Endothelial cell of umbilical vein (primary cell): ENCODE measurements around the gene RABGAP1. TPM values are rescaled to one million over a fixed set of nuclear protein-coding genes. Genes with fewer than 3 reads are reported as not detected.
A peak's percentile ranks its signal among the peaks of the same experiment; 100 is the strongest.

Source experiments
- BruUV-seq: library from RNA; stranded (reverse); fragments of 400-500 nt; replicated peaks from 2 replicates; lab custom pipeline; 2021; lab: Mats Ljungman, UMichigan
- CTCF ChIA-PET: fragments of 300-600, 350-600 bp; sonication (Branson Sonifier 250); formaldehyde crosslinking; loops from one replicate; lab custom pipeline; 2021; ENCODE audit warnings: antibody characterized with exemption, inconsistent platforms; lab: Charles Lee
- POLR2A ChIA-PET: fragments of 300-600, 350-600 bp; sonication (Branson Sonifier 250); formaldehyde crosslinking; loops from one replicate; lab custom pipeline; 2021; ENCODE audit warnings: antibody characterized with exemption, inconsistent platforms; lab: Charles Lee
- DNase-seq: peaks from one replicate; pipeline ENCODE4 v3.0.0-alpha.2; 2011; ENCODE audit warnings: low read depth, low spot score
- FAIRE-seq: peaks from 2 replicates; lab custom pipeline; 2011; peaks lifted over from hg19 to GRCh38; lab: Jason Lieb, UNC
- H2AFZ ChIP-seq: 2 replicates; pipeline ENCODE4 v1.6.0; 2012; ENCODE audit warnings: low read depth, low read length, control low read depth, inconsistent platforms
- H3K27ac ChIP-seq: 2 replicates; pipeline ENCODE4 v1.5.1; 2011; ENCODE audit warnings: low read depth, mild to moderate bottlenecking, control low read depth, low read length, moderate library complexity; ENCODE audit not compliant: insufficient read depth
- H3K27me3 ChIP-seq, 2 experiments: 2 replicates each; pipeline versions ENCODE4 v1.6.0 to v1.6.1; 2011; ENCODE audit warnings: low read length in 2 of 2, mixed read lengths in 1 of 2; ENCODE audit not compliant: control insufficient read depth in 2 of 2, insufficient read depth in 2 of 2
- H3K36me3 ChIP-seq, 2 experiments: 2 replicates in 1 of 2; 3 replicates in 1 of 2; pipeline ENCODE4 v1.5.1; 2011; ENCODE audit warnings: low read length in 2 of 2, mild to moderate bottlenecking in 1 of 2, moderate library complexity in 1 of 2; ENCODE audit not compliant: control insufficient read depth in 2 of 2, insufficient read depth in 2 of 2; ENCODE audit errors: extremely low read depth in 1 of 2
- H3K4me1 ChIP-seq: 3 replicates; pipeline ENCODE4 v1.5.1; 2011; ENCODE audit warnings: mild to moderate bottlenecking, low read length; ENCODE audit not compliant: control insufficient read depth, insufficient read depth; ENCODE audit errors: extremely low read depth
- H3K4me2 ChIP-seq: 2 replicates; pipeline ENCODE4 v1.6.1; 2011; ENCODE audit warnings: low read length, control low read depth, mixed read lengths; ENCODE audit not compliant: insufficient read depth
- H3K4me3 ChIP-seq, 3 experiments: fragments of 200-600 bp in 1 of 3; sonication (generic), shearing (Covaris generic) in 1 of 3; replicated peaks in 1 of 3; 2 replicates each; pipeline ENCODE4 v1.5.1; 2011 to 2016; ENCODE audit warnings: control low read depth in 3 of 3, low read length in 3 of 3, mild to moderate bottlenecking in 2 of 3, inconsistent platforms in 1 of 3, low read depth in 1 of 3, moderate library complexity in 1 of 3; ENCODE audit not compliant: insufficient read depth in 1 of 3
- H3K79me2 ChIP-seq: 2 replicates; pipeline ENCODE4 v1.6.0; 2012; ENCODE audit warnings: low read length, inconsistent platforms; ENCODE audit not compliant: control insufficient read depth, insufficient read depth
- H3K9ac ChIP-seq: replicated peaks from 2 replicates; pipeline ENCODE3; 2011; ENCODE audit warnings: low read length, control low read depth; ENCODE audit not compliant: insufficient read depth; ENCODE audit errors: extremely low read depth
- H3K9me1 ChIP-seq: replicated peaks from 3 replicates; pipeline ENCODE4 v1.6.0; 2011; ENCODE audit warnings: mild to moderate bottlenecking, low read length; ENCODE audit not compliant: control insufficient read depth, insufficient read depth; ENCODE audit errors: extremely low read depth
- H3K9me3 ChIP-seq: replicated peaks from 2 replicates; pipeline ENCODE4 v1.5.1; 2012; ENCODE audit warnings: low read length, inconsistent platforms; ENCODE audit not compliant: control insufficient read depth, insufficient read depth
- H4K20me1 ChIP-seq: replicated peaks from 2 replicates; pipeline ENCODE3; 2011; ENCODE audit warnings: mild to moderate bottlenecking, low read length; ENCODE audit not compliant: control insufficient read depth, insufficient read depth; ENCODE audit errors: extremely low read depth
- CTCF ChIP-seq, 2 donors: IDR thresholded peaks; 1 replicate in 1 of 2; 2 replicates in 1 of 2; pipeline ENCODE4 v1.5.1; 2011; ENCODE audit warnings: low read length in 2 of 2, mild to moderate bottlenecking in 2 of 2, moderate library complexity in 2 of 2, control low read depth in 1 of 2, inconsistent platforms in 1 of 2, low read depth in 1 of 2; ENCODE audit not compliant: insufficient read depth in 1 of 2; ENCODE audit errors: extremely low read depth in 1 of 2
- EZH2 ChIP-seq: IDR thresholded peaks from 2 replicates; pipeline ENCODE4 v1.6.1; 2012; ENCODE audit warnings: borderline replicate concordance, low read depth, mild to moderate bottlenecking, moderate library complexity, low read length, inconsistent platforms; ENCODE audit not compliant: severe bottlenecking
- FOS ChIP-seq: IDR thresholded peaks from 2 replicates; pipeline ENCODE4 v1.6.1; 2011; ENCODE audit warnings: mild to moderate bottlenecking, low read length, moderate library complexity, borderline replicate concordance; ENCODE audit not compliant: insufficient read depth
- GATA2 ChIP-seq: IDR thresholded peaks from 2 replicates; pipeline ENCODE4 v1.7.0; 2011; ENCODE audit warnings: low read depth, mild to moderate bottlenecking, moderate library complexity, mixed read lengths, low read length; ENCODE audit not compliant: insufficient read length, insufficient read depth
- JUN ChIP-seq: IDR thresholded peaks from 2 replicates; pipeline ENCODE4 v1.6.1; 2011; ENCODE audit warnings: borderline replicate concordance, low read depth; ENCODE audit not compliant: insufficient read length, insufficient read depth
- MAX ChIP-seq: IDR thresholded peaks from 2 replicates; pipeline ENCODE4 v1.6.1; 2011; ENCODE audit not compliant: insufficient read depth, insufficient read length
- MYC ChIP-seq: IDR thresholded peaks from one replicate; pipeline ENCODE4 v1.6.1; 2011; ENCODE audit warnings: mild to moderate bottlenecking, low read depth, low read length
- POLR2A ChIP-seq: IDR thresholded peaks from 2 replicates; pipeline ENCODE4 v1.6.1; 2012; ENCODE audit warnings: low read depth, mild to moderate bottlenecking, control low read depth, low read length
- POLR2AphosphoS5 ChIP-seq: IDR thresholded peaks from 2 replicates; pipeline ENCODE4 v1.6.1; 2012; ENCODE audit warnings: low read depth, mild to moderate bottlenecking, control low read depth, low read length, moderate library complexity; ENCODE audit not compliant: insufficient read depth
- dilution Hi-C: fragments of 300-500 bp; cut with MboI; formaldehyde crosslinking; loops from one replicate; pipeline ENCODE4 v1.15.0; 2019; ENCODE audit warnings: low sequenced_read_pairs; ENCODE audit not compliant: extremely low pct_ligation_motif_present
- intact Hi-C: fragments of 100-400 bp; cut with micrococcal nuclease; formaldehyde crosslinking; loops from one replicate; pipeline ENCODE4 v1.10.0; 2022
- polyA plus RNA-seq, 4 experiments: library from polyadenylated mRNA; depleted of rRNA in 3 of 4; stranded (reverse) in 3 of 4; unstranded in 1 of 4; fragments of >200 nt; gene quantifications; 2 replicates each; pipeline versions ENCODE4 v1.2.1 to v1.2.3, GENCODE V29; 2011 to 2012; ENCODE audit warnings: missing spikeins in 1 of 4
- total RNA-seq: library from RNA; stranded (reverse); gene quantifications from 2 replicates; pipeline ENCODE4 v1.2.3, GENCODE V29; 2021

RABGAP1 gene
- total and polyA plus RNA-seq, 2 donors (not counting 3 experiments of a cell fraction or from before 2014, with no cell fraction given): 19.0 to 53.6 TPM

- no TSS peak for BruUV-seq
- Histone ChIP-seq H3K4me3 (no peak overlapping the region), H4K20me1 (no peaks in the 10 kb centered on the region), H2AFZ (no peak overlapping the region), H3K4me2 (no peak overlapping the region), H3K27me3 (no peaks in the 10 kb centered on the region), H3K9ac (no peak overlapping the region), H3K36me3 (peaks cover 7 to 18% of the 10 kb centered on the region in 2 experiments), H3K27ac (no peak overlapping the region), H3K9me3 (no peaks in the 10 kb centered on the region), H3K9me1 (no peaks in the 10 kb centered on the region), H3K4me1 (no peaks in the 10 kb centered on the region), H3K79me2 (no peaks in the 10 kb centered on the region)
- POLR2A ChIA-PET: no interaction called here
- intact Hi-C loops (no loop called here), dilution Hi-C loops (no loop called here)
- FAIRE-seq (no peak), DNase-seq (no peak)
- TF ChIP-seq POLR2A (no peak), POLR2AphosphoS5 (no peak), EZH2 (no peak), CTCF (IDR thresholded peaks at IDR 0.05; ENCODE audit: extremely low read depth in 1 of 2, insufficient read depth in 1 of 2, low read depth in 1 of 2, low read length in 2 of 2) (peak in 1 of 2 donors; percentile 24), MAX (no peak)
- CTCF ChIA-PET: interaction anchor here (0.6 to 4.3 kb wide), 5 partner anchors 10 to 258 kb away, joined by 3 to 31 read pairs (median 7); no protein-coding TSS in a partner anchor
Measured at GRCh38 chr9:123091459-123091858, 150.6 kb downstream of the RABGAP1 start.

- Histone ChIP-seq H3K79me2 (no peaks in the 10 kb centered on the region), H4K20me1 (no peaks in the 10 kb centered on the region), H3K36me3 (peaks cover 3 to 25% of the 10 kb centered on the region in 2 experiments), H3K27me3 (no peaks in the 10 kb centered on the region), H3K9me3 (no peaks in the 10 kb centered on the region), H3K9ac (no peak overlapping the region), H2AFZ (no peak overlapping the region), H3K4me3 (no peak overlapping the region), H3K27ac (no peak overlapping the region), H3K9me1 (no peaks in the 10 kb centered on the region), H3K4me1 (no peaks in the 10 kb centered on the region), H3K4me2 (no peak overlapping the region)
- POLR2A ChIA-PET: no interaction called here
- dilution Hi-C loops: no loop called here
- no peak for FAIRE-seq
- TF ChIP-seq FOS: no peak
- TF ChIP-seq EZH2: no peak
- no peak for TF ChIP-seq CTCF (IDR thresholded peaks at IDR 0.05; ENCODE audit: extremely low read depth in 1 of 2, insufficient read depth in 1 of 2, low read depth in 1 of 2, low read length in 2 of 2)
- TF ChIP-seq MYC: no peak
- TF ChIP-seq POLR2A: no peak
- no peak for TF ChIP-seq JUN
- TF ChIP-seq MAX: no peak
- no peak for TF ChIP-seq GATA2
- no peak for TF ChIP-seq POLR2AphosphoS5
- CTCF ChIA-PET: interaction anchor here (0.6 to 4.3 kb wide), 7 partner anchors 9 to 257 kb away, joined by 3 to 31 read pairs (median 4); no protein-coding TSS in a partner anchor
- intact Hi-C loops: no loop called here
- BruUV-seq: no TSS peak
- DNase-seq: no peak
Measured at GRCh38 chr9:123093141-123093540, 152.3 kb downstream of the RABGAP1 start.
